Neural crest cell (in vitro differentiated cells): ENCODE data around the gene STK24. TPM values are rescaled to one million over a fixed set of nuclear protein-coding genes. Genes with fewer than 3 reads are reported as not detected.

Experiments used
- DNase-seq: peaks from one replicate; pipeline ENCODE4 v3.0.0; 2021; ENCODE audit warnings: low read depth, mixed read lengths, low spot score
- H3K27ac Mint-ChIP-seq: one replicate; pipeline ENCODE4 v1.8.0; 2021; ENCODE audit warnings: mild to moderate bottlenecking, mixed read lengths; ENCODE audit not compliant: unreplicated experiment
- H3K27me3 Mint-ChIP-seq: 2 replicates; pipeline ENCODE4 v1.8.0; 2021; ENCODE audit warnings: low read depth, mild to moderate bottlenecking, mixed read lengths
- H3K36me3 Mint-ChIP-seq: 2 replicates; pipeline ENCODE4 v1.8.0; 2021; ENCODE audit warnings: low read depth, mild to moderate bottlenecking, mixed read lengths
- H3K4me1 Mint-ChIP-seq: 2 replicates; pipeline ENCODE4 v1.8.0; 2021; ENCODE audit warnings: mixed read lengths
- H3K4me3 Mint-ChIP-seq: one replicate; pipeline ENCODE4 v1.8.0; 2021; ENCODE audit warnings: mild to moderate bottlenecking, mixed read lengths
- H3K9me3 Mint-ChIP-seq: 2 replicates; pipeline ENCODE4 v1.8.0; 2021; ENCODE audit warnings: mixed read lengths
- total RNA-seq: library from RNA; stranded (reverse); gene quantifications from 2 replicates; pipeline ENCODE4 v1.2.1, GENCODE V29; 2021
- TF ChIP-seq, protein P1 (sequence below): fragments of 200-600 bp; sonication (generic); conservative IDR thresholded peaks from 2 replicates; pipeline ENCODE4 v1.5.0; 2021; ENCODE audit warnings: antibody characterized with exemption, mild to moderate bottlenecking

STK24 gene
- total RNA-seq, 1 donor from 2014 or later, result 114 TPM

DNA sequence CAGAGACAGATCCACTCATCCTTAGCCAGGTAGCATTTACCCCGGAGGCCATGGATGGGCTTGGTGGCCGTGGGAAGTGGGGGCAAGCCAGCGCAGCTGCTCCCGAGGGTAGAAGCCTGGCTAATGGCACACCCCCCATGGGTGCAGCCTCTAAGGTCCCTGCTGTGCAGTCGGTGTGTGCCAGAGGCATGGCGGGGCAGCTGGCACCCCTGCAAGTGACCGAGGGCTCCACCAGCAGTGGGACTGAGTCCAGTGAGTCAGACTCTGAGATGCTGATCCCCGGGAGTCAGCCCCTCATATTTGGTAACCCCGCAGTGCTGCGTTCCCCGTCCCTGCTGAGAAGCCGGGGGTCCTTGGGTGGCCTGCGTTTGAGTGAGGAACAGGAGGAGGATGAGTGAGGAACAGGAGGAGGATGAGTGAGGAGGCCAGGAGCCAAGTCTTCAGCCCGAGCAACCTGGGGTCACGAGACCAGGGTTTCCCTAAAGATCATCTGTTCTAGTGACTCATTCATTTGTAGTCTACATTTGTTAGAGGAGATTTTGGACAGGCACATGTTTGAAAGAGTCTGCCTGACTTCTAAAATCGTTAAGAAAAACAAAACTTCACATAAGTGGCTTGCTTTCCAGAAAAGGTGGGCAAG, 180.7 kb downstream of the STK24 start:
- Mint-ChIP-seq H3K27ac (no peak overlapping the region), H3K9me3 (no peaks in the 10 kb centered on the region), H3K4me3 (no peak overlapping the region), H3K36me3 (peaks cover 5% of the 10 kb centered on the region), H3K4me1 (peaks cover 16% of the 10 kb centered on the region), H3K27me3 (no peaks in the 10 kb centered on the region)
- TF ChIP-seq, protein P1, sequence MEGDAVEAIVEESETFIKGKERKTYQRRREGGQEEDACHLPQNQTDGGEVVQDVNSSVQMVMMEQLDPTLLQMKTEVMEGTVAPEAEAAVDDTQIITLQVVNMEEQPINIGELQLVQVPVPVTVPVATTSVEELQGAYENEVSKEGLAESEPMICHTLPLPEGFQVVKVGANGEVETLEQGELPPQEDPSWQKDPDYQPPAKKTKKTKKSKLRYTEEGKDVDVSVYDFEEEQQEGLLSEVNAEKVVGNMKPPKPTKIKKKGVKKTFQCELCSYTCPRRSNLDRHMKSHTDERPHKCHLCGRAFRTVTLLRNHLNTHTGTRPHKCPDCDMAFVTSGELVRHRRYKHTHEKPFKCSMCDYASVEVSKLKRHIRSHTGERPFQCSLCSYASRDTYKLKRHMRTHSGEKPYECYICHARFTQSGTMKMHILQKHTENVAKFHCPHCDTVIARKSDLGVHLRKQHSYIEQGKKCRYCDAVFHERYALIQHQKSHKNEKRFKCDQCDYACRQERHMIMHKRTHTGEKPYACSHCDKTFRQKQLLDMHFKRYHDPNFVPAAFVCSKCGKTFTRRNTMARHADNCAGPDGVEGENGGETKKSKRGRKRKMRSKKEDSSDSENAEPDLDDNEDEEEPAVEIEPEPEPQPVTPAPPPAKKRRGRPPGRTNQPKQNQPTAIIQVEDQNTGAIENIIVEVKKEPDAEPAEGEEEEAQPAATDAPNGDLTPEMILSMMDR, result no peak
- DNase-seq, result no peak

Other genes starting within 250 kb of the STK24 start
- gene SLC15A1, start 175.6 kb upstream of the STK24 start, total RNA-seq, result not detected in 2 replicates